C4-2B (cell line): ENCODE measurements around the gene SRPRA.

Experiments used
- CTCF ChIP-seq: fragments of 450-650 bp; conservative IDR thresholded peaks from 2 replicates; pipeline ENCODE4 v1.5.1; 2017; ENCODE audit warnings: mild to moderate bottlenecking
- ZFX ChIP-seq: fragments of 450-650 bp; IDR thresholded peaks from 2 replicates; pipeline ENCODE4 v1.6.1; 2017

GRCh38 chr11:126257764-126258163 is 10.9 kb downstream of the SRPRA start:
- TF ChIP-seq CTCF (no peak), ZFX (no peak)
